Smooth muscle cell (in vitro differentiated cells): ENCODE data around the gene AGTPBP1. TPM values are rescaled to one million over a fixed set of nuclear protein-coding genes. Genes with fewer than 3 reads are reported as not detected.

ENCODE experiments used
- DNase-seq: peaks from one replicate; lab custom pipeline; 2025; ENCODE audit not compliant: unreplicated experiment; lab: John Stamatoyannopoulos, UW
- H2AFZ ChIP-seq: fragments of 200-600 bp; sonication (generic); 2 replicates; pipeline ENCODE4 v1.6.0; 2016; ENCODE audit warnings: antibody characterized with exemption, low read depth, mild to moderate bottlenecking
- H3F3A ChIP-seq: fragments of 200-600 bp; sonication (generic); 2 replicates; pipeline ENCODE4 v1.6.0; 2017; ENCODE audit warnings: antibody characterized with exemption, low read depth
- H3K27ac ChIP-seq: fragments of 200-600 bp; sonication (generic); 2 replicates; pipeline ENCODE4 v1.5.1; 2016; ENCODE audit warnings: low read depth, mild to moderate bottlenecking
- H3K27me3 ChIP-seq: fragments of 200-600 bp; sonication (generic); 2 replicates; pipeline ENCODE4 v1.6.1; 2016; ENCODE audit warnings: low read depth, mild to moderate bottlenecking
- H3K36me3 ChIP-seq: fragments of 200-600 bp; sonication (generic); 2 replicates; pipeline ENCODE4 v1.5.1; 2016; ENCODE audit warnings: low read depth
- H3K4me1 ChIP-seq: fragments of 200-600 bp; sonication (generic); 2 replicates; pipeline ENCODE4 v1.5.1; 2016; ENCODE audit warnings: low read depth
- H3K4me2 ChIP-seq: fragments of 200-600 bp; sonication (generic); 2 replicates; pipeline ENCODE4 v1.6.0; 2016; ENCODE audit warnings: mild to moderate bottlenecking
- H3K4me3 ChIP-seq: fragments of 200-600 bp; sonication (generic); 2 replicates; pipeline ENCODE4 v1.5.1; 2016; ENCODE audit warnings: mild to moderate bottlenecking
- H3K79me2 ChIP-seq: fragments of 200-600 bp; sonication (generic); 2 replicates; pipeline ENCODE4 v1.6.0; 2016; ENCODE audit warnings: low read depth, mild to moderate bottlenecking
- H3K9ac ChIP-seq: fragments of 200-600 bp; sonication (generic); 2 replicates; pipeline ENCODE4 v1.6.0; 2016; ENCODE audit warnings: low read depth
- H3K9me3 ChIP-seq: fragments of 200-600 bp; sonication (generic); replicated peaks from 2 replicates; pipeline ENCODE4 v1.5.1; 2016; ENCODE audit warnings: low read depth
- H4K20me1 ChIP-seq: fragments of 200-600 bp; sonication (generic); 2 replicates; pipeline ENCODE4 v1.6.0; 2016; ENCODE audit warnings: low read depth
- CTCF ChIP-seq: fragments of 200-600 bp; sonication (generic); IDR thresholded peaks from 2 replicates; pipeline ENCODE4 v1.5.1; 2017; ENCODE audit warnings: borderline replicate concordance, mild to moderate bottlenecking, antibody characterized with exemption; ENCODE audit not compliant: insufficient read depth, poor library complexity, severe bottlenecking
- WGBS: methylation state at CpG from one replicate; pipeline ENCODE4 v1.1.7; 2016; ENCODE audit warnings: low lambda C conversion rate; 5-methylcytosine and 5-hydroxymethylcytosine counted together
- polyA plus RNA-seq: library from polyadenylated mRNA; unstranded; fragments of >200 nt; fragmentation: Nextera tagmentation; extraction: Ambion mirVana; gene quantifications from 2 replicates; pipeline ENCODE4 v1.2.1, GENCODE V29; 2016
- total RNA-seq: library from RNA; depleted of rRNA; stranded (reverse); fragments of >200 nt; gene quantifications from 2 replicates; pipeline ENCODE4 v1.2.3, GENCODE V29; 2014

AGTPBP1 gene
- total and polyA plus RNA-seq, 2 experiments from 2014 or later: 4.6 to 7.0 TPM

- Histone ChIP-seq H3F3A (no peaks in the 10 kb centered on the region), H3K4me2 (peak overlapping the region; percentile 62), H3K9ac (no peak overlapping the region), H3K4me3 (peak overlapping the region; percentile 21), H3K36me3 (no peaks in the 10 kb centered on the region), H3K27ac (no peak overlapping the region), H3K4me1 (no peaks in the 10 kb centered on the region), H3K79me2 (no peaks in the 10 kb centered on the region), H4K20me1 (no peaks in the 10 kb centered on the region), H3K27me3 (no peaks in the 10 kb centered on the region), H3K9me3 (no peaks in the 10 kb centered on the region), H2AFZ (peak overlapping the region; percentile 79)
- no peak for DNase-seq
- peak; percentile 78 for TF ChIP-seq CTCF
- WGBS: 67% methylated on average over 4 of the region's 4 CpGs
Measured at GRCh38 chr9:85610074-85610860, 131.5 kb downstream of the AGTPBP1 start.

- Histone ChIP-seq H3K27me3 (no peaks in the 10 kb centered on the region), H3K4me1 (no peaks in the 10 kb centered on the region), H3K4me2 (no peak overlapping the region), H3K36me3 (no peaks in the 10 kb centered on the region), H3K9me3 (no peaks in the 10 kb centered on the region), H3K9ac (no peak overlapping the region), H2AFZ (no peak overlapping the region), H4K20me1 (peaks cover 4% of the 10 kb centered on the region), H3K27ac (no peak overlapping the region), H3F3A (no peaks in the 10 kb centered on the region), H3K79me2 (no peaks in the 10 kb centered on the region), H3K4me3 (no peak overlapping the region)
- no peak for TF ChIP-seq CTCF
- 87% methylated on average over 1 of the region's 1 CpG for WGBS
- DNase-seq: no peak
Measured at GRCh38 chr9:85605905-85606304, 135.8 kb downstream of the AGTPBP1 start.

- Histone ChIP-seq H3K79me2 (no peaks in the 10 kb centered on the region), H3K36me3 (no peaks in the 10 kb centered on the region), H4K20me1 (peaks cover 4% of the 10 kb centered on the region), H3K4me1 (no peaks in the 10 kb centered on the region), H3K27me3 (no peaks in the 10 kb centered on the region), H3F3A (no peaks in the 10 kb centered on the region), H2AFZ (no peak overlapping the region), H3K4me3 (no peak overlapping the region), H3K9ac (no peak overlapping the region), H3K4me2 (no peak overlapping the region), H3K9me3 (no peaks in the 10 kb centered on the region), H3K27ac (no peak overlapping the region)
- 91% methylated on average over 3 of the region's 3 CpGs for WGBS
- TF ChIP-seq CTCF: no peak
- DNase-seq: no peak
Measured at GRCh38 chr9:85603936-85604335, 137.8 kb downstream of the AGTPBP1 start.

GRCh38 chr9:85602742-85603141, 139.0 kb downstream of the AGTPBP1 start:
- Histone ChIP-seq H3K27me3 (no peaks in the 10 kb centered on the region), H4K20me1 (peaks cover 4% of the 10 kb centered on the region), H2AFZ (no peak overlapping the region), H3K27ac (no peak overlapping the region), H3K4me1 (no peaks in the 10 kb centered on the region), H3K4me3 (no peak overlapping the region), H3F3A (no peaks in the 10 kb centered on the region), H3K9ac (no peak overlapping the region), H3K36me3 (no peaks in the 10 kb centered on the region), H3K9me3 (no peaks in the 10 kb centered on the region), H3K79me2 (no peaks in the 10 kb centered on the region), H3K4me2 (no peak overlapping the region)
- TF ChIP-seq CTCF: no peak
- no peak for DNase-seq
- 98% methylated on average over 6 of the region's 6 CpGs for WGBS
